DOHH2 (cell line): Measurements from ENCODE around the gene ZFPL1.

Experiments
- H3F3A ChIP-seq: fragments of 200-600 bp; sonication (generic), shearing (Covaris generic); 2 replicates; pipeline ENCODE4 v1.6.0; 2016; ENCODE audit warnings: antibody characterized with exemption, mild to moderate bottlenecking; ENCODE audit not compliant: control insufficient read depth, insufficient read depth
- H3K27ac ChIP-seq: fragments of 200-600 bp; sonication (generic); 2 replicates; pipeline ENCODE4 v1.5.1; 2014; ENCODE audit warnings: low read depth, mild to moderate bottlenecking, low read length, moderate library complexity
- H3K27me3 ChIP-seq: fragments of 200-600 bp; sonication (generic); 2 replicates; pipeline ENCODE4 v1.6.1; 2014; ENCODE audit warnings: mild to moderate bottlenecking, low read length, mixed read lengths; ENCODE audit not compliant: control insufficient read depth
- H3K36me3 ChIP-seq: fragments of 200-600 bp; sonication (generic); 2 replicates; pipeline ENCODE4 v1.6.1; 2014; ENCODE audit warnings: mild to moderate bottlenecking, low read length, moderate library complexity, mixed read lengths; ENCODE audit not compliant: control insufficient read depth
- H3K4me1 ChIP-seq: fragments of 200-600 bp; sonication (generic); 2 replicates; pipeline ENCODE4 v1.6.1; 2014; ENCODE audit warnings: mild to moderate bottlenecking, low read length, mixed read lengths; ENCODE audit not compliant: control insufficient read depth
- H3K4me2 ChIP-seq: fragments of 200-600 bp; sonication (generic); 2 replicates; pipeline ENCODE4 v1.6.0; 2014; ENCODE audit warnings: mild to moderate bottlenecking, low read length, moderate library complexity
- H3K4me3 ChIP-seq: fragments of 200-600 bp; sonication (generic); 2 replicates; pipeline ENCODE4 v1.5.1; 2014; ENCODE audit warnings: mild to moderate bottlenecking, low read length, mixed read lengths
- H3K79me2 ChIP-seq: fragments of 200-600 bp; sonication (generic); 2 replicates; pipeline ENCODE4 v1.6.1; 2014; ENCODE audit warnings: mild to moderate bottlenecking, low read length, mixed read lengths; ENCODE audit not compliant: control insufficient read depth
- H3K9me2 ChIP-seq: fragments of 200-600 bp; sonication (generic); replicated peaks from 2 replicates; pipeline ENCODE4 v1.6.1; 2014; ENCODE audit warnings: mild to moderate bottlenecking, low read length, mixed read lengths; ENCODE audit not compliant: control insufficient read depth
- H3K9me3 ChIP-seq: fragments of 200-600 bp; sonication (generic); 2 replicates; pipeline ENCODE4 v1.6.1; 2014; ENCODE audit warnings: antibody characterized with exemption, low read length, mixed read lengths; ENCODE audit not compliant: control insufficient read depth, insufficient read depth
- H4K20me1 ChIP-seq: fragments of 200-600 bp; sonication (generic); 2 replicates; pipeline ENCODE4 v1.6.0; 2014; ENCODE audit warnings: low read depth, mild to moderate bottlenecking, antibody characterized with exemption, low read length, moderate library complexity; ENCODE audit not compliant: control insufficient read depth, insufficient read depth
- CTCF ChIP-seq: fragments of 200-600 bp; sonication (generic); IDR thresholded peaks from one replicate; pipeline ENCODE4 v1.5.1; 2014; ENCODE audit warnings: antibody characterized with exemption, mild to moderate bottlenecking, low read depth, low read length; ENCODE audit not compliant: poor library complexity, severe bottlenecking
- EZH2phosphoT487 ChIP-seq: fragments of 200-600 bp; sonication (generic); IDR thresholded peaks from 2 replicates; pipeline ENCODE4 v1.6.1; 2017; ENCODE audit warnings: borderline replicate concordance, mild to moderate bottlenecking, antibody characterized with exemption, low read length, moderate library complexity, mixed read lengths

ZFPL1 gene

GRCh38 chr11:65129649-65130441 lies 45.8 kb downstream of the ZFPL1 start:
- peaks cover 41% of the 10 kb centered on the region for H3K4me1 ChIP-seq
- H3K27me3 ChIP-seq, result no peaks in the 10 kb centered on the region
- peaks cover 53% of the 10 kb centered on the region for H3K79me2 ChIP-seq
- H3K4me2 ChIP-seq, result peak overlapping the region; percentile 99
- peaks cover 73% of the 10 kb centered on the region for H3F3A ChIP-seq
- H3K4me3 ChIP-seq, result peak overlapping the region; percentile 10; the same call in 1 of the 2 replicates
- peak overlapping the region; percentile 100 for H3K27ac ChIP-seq
- no peaks in the 10 kb centered on the region for H3K9me2 ChIP-seq
- H3K9me3 ChIP-seq, result no peaks in the 10 kb centered on the region
- peaks cover 23% of the 10 kb centered on the region; the same call in 1 of the 2 replicates for H4K20me1 ChIP-seq
- H3K36me3 ChIP-seq, result peaks cover 92% of the 10 kb centered on the region
- TF ChIP-seq EZH2phosphoT487 (no peak), CTCF (no peak)

- H3F3A ChIP-seq, result peaks cover 68% of the 10 kb centered on the region
- peak overlapping the region; percentile 100 for H3K27ac ChIP-seq
- peaks cover 46% of the 10 kb centered on the region for H3K4me1 ChIP-seq
- peaks cover 54% of the 10 kb centered on the region for H3K79me2 ChIP-seq
- no peaks in the 10 kb centered on the region for H3K9me2 ChIP-seq
- H4K20me1 ChIP-seq, result peaks cover 23% of the 10 kb centered on the region; the same call in 1 of the 2 replicates
- peaks cover 83% of the 10 kb centered on the region for H3K36me3 ChIP-seq
- TF ChIP-seq EZH2phosphoT487 (no peak), CTCF (no peak)
- H3K4me2 ChIP-seq, result peak overlapping the region; percentile 99
- H3K4me3 ChIP-seq, result peak overlapping the region; percentile 99
- no peaks in the 10 kb centered on the region for H3K27me3 ChIP-seq
- no peaks in the 10 kb centered on the region for H3K9me3 ChIP-seq
Measured at GRCh38 chr11:65130631-65131416, 46.8 kb downstream of the ZFPL1 start.

GRCh38 chr11:65131417-65131776 lies 47.4 kb downstream of the ZFPL1 start:
- peaks cover 23% of the 10 kb centered on the region; the same call in 1 of the 2 replicates for H4K20me1 ChIP-seq
- H3K79me2 ChIP-seq, result peaks cover 58% of the 10 kb centered on the region
- no peaks in the 10 kb centered on the region for H3K9me3 ChIP-seq
- TF ChIP-seq CTCF (no peak), EZH2phosphoT487 (no peak)
- H3K27ac ChIP-seq, result peak overlapping the region; percentile 100
- H3K36me3 ChIP-seq, result peaks cover 77% of the 10 kb centered on the region
- H3K4me1 ChIP-seq, result peaks cover 52% of the 10 kb centered on the region
- no peaks in the 10 kb centered on the region for H3K27me3 ChIP-seq
- peaks cover 66% of the 10 kb centered on the region for H3F3A ChIP-seq
- peak overlapping the region; percentile 99 for H3K4me3 ChIP-seq
- no peaks in the 10 kb centered on the region for H3K9me2 ChIP-seq
- peak overlapping the region; percentile 99 for H3K4me2 ChIP-seq
